Spleen (tissue), 11 donors: ENCODE data around the gene TEAD1. TPM values are rescaled to one million over a fixed set of nuclear protein-coding genes. Genes with fewer than 3 reads are reported as not detected.

ENCODE experiments used
- DNase-seq: peaks from one replicate; pipeline ENCODE4 v3.0.0-alpha.2; 2020
- H3K27ac ChIP-seq, 8 donors: fragments of 200-600 bp; sonication (generic) in 7 of 8; 1 replicate in 4 of 8; 2 replicates in 4 of 8; pipeline versions ENCODE4 v1.5.0 to v1.8.0; 2016 to 2021; ENCODE audit warnings: inconsistent platforms in 4 of 8, mild to moderate bottlenecking in 4 of 8, moderate library complexity in 1 of 8
- H3K27me3 ChIP-seq, 7 donors: fragments of 200-600 bp; sonication (generic) in 6 of 7; replicated peaks in 1 of 7; 1 replicate in 4 of 7; 2 replicates in 3 of 7; pipeline versions ENCODE4 v1.5.0 to v1.8.0; 2016 to 2021; ENCODE audit warnings: inconsistent platforms in 3 of 7, mild to moderate bottlenecking in 1 of 7
- H3K36me3 ChIP-seq, 6 donors: fragments of 200-600 bp; sonication (generic) in 5 of 6; 1 replicate in 4 of 6; 2 replicates in 2 of 6; pipeline versions ENCODE4 v1.5.0 to v1.8.0; 2016 to 2021; ENCODE audit warnings: inconsistent platforms in 2 of 6
- H3K4me1 ChIP-seq, 6 donors: fragments of 200-600 bp; sonication (generic) in 5 of 6; 1 replicate in 3 of 6; 2 replicates in 3 of 6; pipeline versions ENCODE4 v1.5.0 to v1.8.0; 2016 to 2021; ENCODE audit warnings: inconsistent platforms in 3 of 6
- H3K4me3 ChIP-seq, 8 donors: fragments of 200-600 bp; sonication (generic) in 7 of 8; 1 replicate in 4 of 8; 2 replicates in 4 of 8; pipeline versions ENCODE4 v1.5.0 to v1.8.0; 2016 to 2021; ENCODE audit warnings: inconsistent platforms in 4 of 8, mild to moderate bottlenecking in 4 of 8, moderate library complexity in 2 of 8
- H3K9me3 ChIP-seq, 8 donors: fragments of 200-600 bp; sonication (generic) in 7 of 8; 1 replicate in 4 of 8; 2 replicates in 4 of 8; pipeline versions ENCODE4 v1.5.0 to v1.8.0; 2016 to 2021; ENCODE audit warnings: inconsistent platforms in 4 of 8
- POLR2A ChIP-seq, 3 donors: fragments of 450-650 bp; IDR thresholded peaks; one replicate each; pipeline ENCODE4 v1.5.1; 2017; ENCODE audit warnings: antibody characterized with exemption in 3 of 3, mild to moderate bottlenecking in 1 of 3
- POLR2AphosphoS5 ChIP-seq, 3 donors: sonication (generic); formaldehyde crosslinking; IDR thresholded peaks; one replicate each; pipeline ENCODE4 v1.5.1; 2017; ENCODE audit warnings: antibody characterized with exemption in 3 of 3
- WGBS, 5 donors: extraction: QIAGEN DNeasy Blood & Tissue Kit in 3 of 5; methylation state at CpG; one replicate each; pipeline versions ENCODE4 v1.1.5 to v1.1.7; 2013 to 2018; 5-methylcytosine and 5-hydroxymethylcytosine counted together
- intact Hi-C: fragments of 100-400 bp; cut with DNase I; formaldehyde crosslinking; loops from one replicate; pipeline ENCODE4 v1.15.0; 2023; ENCODE audit warnings: low total_unique reads
- polyA plus RNA-seq, 3 donors: library from polyadenylated mRNA; stranded (reverse); fragments of 200-250 nt; gene quantifications; one replicate each; pipeline ENCODE4 v1.2.1, GENCODE V29; 2013
- total RNA-seq, 7 donors: library from RNA; depleted of rRNA in 3 of 7; stranded (reverse); fragments of >200 nt in 3 of 7; fragmentation: NEBNext Ultra II Directional in 4 of 7; extraction: Animal tissue kit (Norgen Biotek cat#: 25700) in 4 of 7; gene quantifications; one replicate each; pipeline versions ENCODE4 v1.1.0 to v1.2.1, GENCODE V29; 2016 to 2021
- TF ChIP-seq, protein P1 (sequence below), 11 experiments: fragments of 200-600 bp in 7 of 11; fragments of 450-650 bp in 4 of 11; sonication (generic) in 4 of 11; IDR thresholded peaks in 8 of 11; conservative IDR thresholded peaks in 3 of 11; 1 replicate in 7 of 11; 2 replicates in 4 of 11; pipeline versions ENCODE4 v1.4.0 to v1.8.0; 2016 to 2021; ENCODE audit warnings: antibody characterized with exemption in 11 of 11, inconsistent platforms in 4 of 11, mild to moderate bottlenecking in 1 of 11
- donor health status: healthy with polysubstance abuse.
- donor health status: DM: no; HTN: no; CAD: no; lungs with moderate emphysema.
- donor health status: DM: no; HTN: no; CAD: no.
- donor health status: Bipolar disorder and iron deficiency.
- donor health status: healthy.
- donor health status: DM: no; HTN: no; CAD: no.
- donor health status: DM: yes; HTN: yes; CAD: no.

The TEAD1 gene
- total and polyA plus RNA-seq, 10 donors, result 0.93 to 46.0 (median 18.6) TPM

DNA sequence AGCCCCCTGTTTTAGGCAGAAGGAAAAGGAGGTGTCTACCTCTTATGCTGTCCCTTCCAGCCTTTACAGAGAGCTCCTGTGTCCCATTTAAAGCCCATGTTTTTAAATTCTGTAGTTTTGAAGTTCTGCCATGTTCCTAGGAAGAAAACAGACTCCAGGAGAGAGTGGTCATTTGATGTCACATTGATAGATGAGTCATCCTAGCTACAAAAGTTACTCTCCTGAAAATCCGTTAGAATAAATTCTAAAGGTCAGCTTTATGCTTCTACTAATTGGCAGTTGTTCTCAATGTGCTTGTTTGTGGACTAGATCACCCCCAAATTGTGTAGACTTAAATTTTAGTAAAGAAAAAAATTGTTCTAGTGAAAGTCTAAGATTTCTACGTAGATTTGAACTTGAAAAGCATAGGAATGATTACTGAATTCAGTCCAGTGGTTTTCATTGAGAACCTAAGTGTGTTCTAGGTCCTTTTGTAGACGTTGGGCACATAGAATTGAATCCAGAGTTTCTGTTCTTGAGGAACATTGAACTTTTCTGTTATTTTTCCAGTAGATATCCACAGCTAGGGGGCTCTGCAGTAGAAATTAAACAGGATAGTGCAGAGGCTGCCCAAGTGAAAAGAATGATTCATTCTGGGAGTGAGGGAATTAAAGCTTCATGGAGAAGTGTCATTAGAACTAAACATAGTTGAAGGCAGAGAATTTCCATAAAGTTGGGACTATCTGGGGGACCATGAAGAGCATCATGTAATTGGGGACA is 194.3 kb downstream of the TEAD1 start:
- no peak for TF ChIP-seq POLR2A (IDR thresholded peaks at IDR 0.05)
- TF ChIP-seq POLR2AphosphoS5 (IDR thresholded peaks at IDR 0.05), result no peak
- TF ChIP-seq, protein P1, sequence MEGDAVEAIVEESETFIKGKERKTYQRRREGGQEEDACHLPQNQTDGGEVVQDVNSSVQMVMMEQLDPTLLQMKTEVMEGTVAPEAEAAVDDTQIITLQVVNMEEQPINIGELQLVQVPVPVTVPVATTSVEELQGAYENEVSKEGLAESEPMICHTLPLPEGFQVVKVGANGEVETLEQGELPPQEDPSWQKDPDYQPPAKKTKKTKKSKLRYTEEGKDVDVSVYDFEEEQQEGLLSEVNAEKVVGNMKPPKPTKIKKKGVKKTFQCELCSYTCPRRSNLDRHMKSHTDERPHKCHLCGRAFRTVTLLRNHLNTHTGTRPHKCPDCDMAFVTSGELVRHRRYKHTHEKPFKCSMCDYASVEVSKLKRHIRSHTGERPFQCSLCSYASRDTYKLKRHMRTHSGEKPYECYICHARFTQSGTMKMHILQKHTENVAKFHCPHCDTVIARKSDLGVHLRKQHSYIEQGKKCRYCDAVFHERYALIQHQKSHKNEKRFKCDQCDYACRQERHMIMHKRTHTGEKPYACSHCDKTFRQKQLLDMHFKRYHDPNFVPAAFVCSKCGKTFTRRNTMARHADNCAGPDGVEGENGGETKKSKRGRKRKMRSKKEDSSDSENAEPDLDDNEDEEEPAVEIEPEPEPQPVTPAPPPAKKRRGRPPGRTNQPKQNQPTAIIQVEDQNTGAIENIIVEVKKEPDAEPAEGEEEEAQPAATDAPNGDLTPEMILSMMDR (IDR thresholded peaks at IDR 0.05 in 8 of 11, conservative IDR thresholded peaks at IDR 0.05 in 3 of 11), result no peak
- 67 to 87% (median 74%) methylated on average over 3 of the region's 3 CpGs for WGBS, 5 donors
- intact Hi-C loops, result no loop called here
- DNase-seq, result no peak
- Histone ChIP-seq H3K27ac (no peak overlapping the region), H3K36me3 (no peaks in the 10 kb centered on the region), H3K4me1 (peaks cover 0 to 7% (median 0%) of the 10 kb centered on the region in 6 donors), H3K4me3 (no peak overlapping the region), H3K9me3 (no peaks in the 10 kb centered on the region), H3K27me3 (peaks cover 0 to 36% (median 0%) of the 10 kb centered on the region in 7 donors)

DNA sequence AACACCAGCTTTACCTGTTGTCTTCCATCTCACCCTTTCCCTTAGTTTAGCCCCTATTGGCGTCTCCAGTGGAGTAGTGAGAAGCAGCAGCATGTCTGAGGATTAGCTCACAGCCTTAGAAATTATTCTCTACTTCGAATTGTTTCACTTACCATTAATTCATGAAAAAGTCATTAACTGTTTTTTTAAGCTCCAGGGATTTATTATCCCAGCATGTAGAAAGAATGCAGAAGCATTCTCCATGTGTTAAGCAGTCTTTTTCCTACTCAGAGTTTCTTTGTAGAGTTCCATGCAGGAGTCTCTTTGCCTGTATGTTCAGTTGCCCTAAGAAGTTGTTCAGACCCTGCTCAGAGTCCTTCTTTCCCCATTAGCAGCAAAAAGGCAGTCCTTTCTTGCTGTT is 197.0 kb downstream of the TEAD1 start:
- Histone ChIP-seq H3K4me1 (no peaks in the 10 kb centered on the region), H3K4me3 (no peak overlapping the region), H3K9me3 (no peaks in the 10 kb centered on the region), H3K36me3 (no peaks in the 10 kb centered on the region), H3K27ac (no peak overlapping the region), H3K27me3 (peaks cover 0 to 10% (median 0%) of the 10 kb centered on the region in 7 donors)
- intact Hi-C loops, result no loop called here
- TF ChIP-seq POLR2AphosphoS5 (IDR thresholded peaks at IDR 0.05) (no peak), POLR2A (IDR thresholded peaks at IDR 0.05) (no peak)
- TF ChIP-seq, protein P1 (IDR thresholded peaks at IDR 0.05 in 8 of 11, conservative IDR thresholded peaks at IDR 0.05 in 3 of 11), result no peak
- no peak for DNase-seq
- WGBS, 5 donors, result 71 to 85% (median 82%) methylated on average over 2 of the region's 2 CpGs

DNA sequence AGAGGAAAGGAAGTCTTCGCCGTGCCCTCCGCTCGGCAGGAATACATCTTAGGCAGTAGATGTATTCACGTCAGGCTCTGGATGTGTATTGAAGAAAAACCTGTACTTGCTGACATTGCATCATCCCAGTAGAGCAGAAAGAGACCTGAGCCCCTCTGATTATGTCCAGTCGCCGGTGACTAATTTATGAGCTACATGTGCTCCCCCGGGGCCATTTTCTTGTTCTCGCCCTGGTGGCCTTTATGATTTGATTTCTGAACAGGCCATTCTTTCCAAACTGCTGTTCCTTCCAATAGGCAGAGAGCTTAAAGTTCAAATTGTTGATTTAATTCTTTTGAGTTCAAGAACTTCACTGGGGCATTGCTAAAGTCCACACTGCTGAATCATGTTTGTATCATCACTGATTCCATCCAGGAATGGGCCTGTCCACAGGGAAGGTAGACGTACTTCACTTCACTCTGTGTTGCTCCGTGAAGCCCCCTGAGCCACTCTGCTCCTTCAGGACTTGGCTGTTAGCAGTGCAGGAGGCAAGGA is 197.6 kb downstream of the TEAD1 start:
- intact Hi-C loops, result no loop called here
- Histone ChIP-seq H3K27me3 (peaks cover 0 to 10% (median 0%) of the 10 kb centered on the region in 7 donors), H3K36me3 (no peaks in the 10 kb centered on the region), H3K27ac (no peak overlapping the region), H3K9me3 (no peaks in the 10 kb centered on the region), H3K4me1 (no peaks in the 10 kb centered on the region), H3K4me3 (no peak overlapping the region)
- no peak for DNase-seq
- TF ChIP-seq POLR2A (IDR thresholded peaks at IDR 0.05), result no peak
- no peak for TF ChIP-seq POLR2AphosphoS5 (IDR thresholded peaks at IDR 0.05)
- TF ChIP-seq, protein P1 (IDR thresholded peaks at IDR 0.05 in 8 of 11, conservative IDR thresholded peaks at IDR 0.05 in 3 of 11), result no peak
- WGBS, 5 donors, result 88 to 96% (median 93%) methylated on average over 11 of the region's 11 CpGs

DNA sequence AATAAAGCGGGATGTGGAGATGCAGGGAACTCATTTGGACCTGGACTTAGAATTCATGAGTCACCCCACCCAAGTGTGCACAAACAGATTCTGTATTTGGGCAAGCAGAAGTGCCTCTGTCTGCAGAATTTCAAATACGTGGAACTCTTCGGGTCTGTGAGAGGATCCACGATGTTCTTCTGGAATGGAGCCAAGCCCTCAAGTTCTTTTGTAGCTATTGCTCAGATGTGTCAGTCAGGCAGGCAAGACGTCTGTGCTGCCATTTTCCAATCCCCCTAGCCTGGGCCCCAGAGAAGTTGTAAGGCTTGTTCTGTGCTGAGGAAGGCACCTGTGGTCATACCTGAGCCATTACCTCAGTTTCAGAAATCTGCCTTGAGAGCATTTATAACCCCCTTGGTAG is 202.1 kb downstream of the TEAD1 start:
- Histone ChIP-seq H3K4me3 (no peak overlapping the region), H3K27me3 (no peaks in the 10 kb centered on the region), H3K36me3 (no peaks in the 10 kb centered on the region), H3K9me3 (no peaks in the 10 kb centered on the region), H3K4me1 (no peaks in the 10 kb centered on the region), H3K27ac (no peak overlapping the region)
- 40 to 89% (median 80%) methylated on average over 5 of the region's 5 CpGs for WGBS, 5 donors
- intact Hi-C loops, result no loop called here
- TF ChIP-seq POLR2AphosphoS5 (IDR thresholded peaks at IDR 0.05), result no peak
- TF ChIP-seq POLR2A (IDR thresholded peaks at IDR 0.05), result no peak
- TF ChIP-seq, protein P1 (IDR thresholded peaks at IDR 0.05 in 8 of 11, conservative IDR thresholded peaks at IDR 0.05 in 3 of 11), result no peak
- no peak for DNase-seq
